G401.6 (cell line): ENCODE data around the gene ATG16L1.

Experiments used
- FAIRE-seq: peaks from 2 replicates; lab custom pipeline; 2012; peaks lifted over from hg19 to GRCh38; lab: Jason Lieb, UNC

The ATG16L1 gene

DNA sequence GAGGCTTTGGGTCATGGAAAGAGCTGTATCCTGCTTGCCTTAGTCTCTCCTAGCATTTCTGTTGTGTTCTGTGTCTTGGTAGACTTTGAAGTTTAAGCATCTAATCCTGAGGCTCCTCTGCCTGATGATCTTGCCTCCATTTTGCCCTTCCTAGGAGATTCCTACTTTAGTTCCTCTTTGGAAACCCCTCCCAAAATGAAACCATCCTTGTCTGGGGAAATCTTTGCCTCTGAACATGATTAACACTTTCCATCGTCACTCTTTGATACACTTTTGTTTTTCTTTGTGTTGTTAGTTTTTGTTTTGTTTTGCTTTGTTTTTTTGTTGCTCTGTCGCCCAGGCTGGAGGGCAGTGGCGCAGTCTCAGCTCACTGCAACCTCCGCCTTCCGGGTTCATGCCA, 9.2 kb downstream of the ATG16L1 start:
- no peak for FAIRE-seq

DNA sequence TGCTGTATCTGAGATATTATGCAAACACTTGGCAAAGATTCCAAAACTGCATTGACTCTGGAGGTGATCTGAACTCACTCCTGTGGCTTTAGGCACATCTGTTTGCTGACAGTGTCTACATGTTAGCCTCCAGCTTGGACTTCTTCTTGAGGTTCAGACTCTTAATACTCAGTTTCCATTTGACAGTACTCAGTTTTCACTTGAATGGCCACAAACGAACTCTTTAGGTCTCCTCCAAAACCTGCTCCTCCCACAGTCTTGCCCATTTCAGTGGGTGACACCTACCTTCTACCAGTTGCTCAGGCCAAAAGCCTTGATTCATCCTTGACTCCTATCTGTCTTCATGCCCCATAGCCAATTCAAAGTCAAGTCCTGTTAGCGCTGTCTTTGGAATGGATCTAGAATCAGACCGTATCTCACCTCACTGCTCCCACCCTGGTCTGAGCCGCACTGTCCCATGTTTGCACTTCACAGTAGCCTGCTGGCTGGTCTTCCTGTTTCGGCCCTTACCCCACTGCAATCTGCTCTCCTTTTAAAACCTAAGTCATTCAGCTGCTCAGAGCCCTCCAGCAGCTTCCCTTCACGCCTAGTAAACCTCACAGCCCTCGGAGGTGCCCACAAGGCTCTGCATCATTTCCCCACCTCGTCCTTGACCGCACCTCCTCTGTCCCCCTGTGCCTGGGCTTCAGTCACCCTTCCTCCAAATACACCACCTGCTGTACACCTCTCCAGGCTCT, 10.5 kb downstream of the ATG16L1 start:
- no peak for FAIRE-seq

DNA sequence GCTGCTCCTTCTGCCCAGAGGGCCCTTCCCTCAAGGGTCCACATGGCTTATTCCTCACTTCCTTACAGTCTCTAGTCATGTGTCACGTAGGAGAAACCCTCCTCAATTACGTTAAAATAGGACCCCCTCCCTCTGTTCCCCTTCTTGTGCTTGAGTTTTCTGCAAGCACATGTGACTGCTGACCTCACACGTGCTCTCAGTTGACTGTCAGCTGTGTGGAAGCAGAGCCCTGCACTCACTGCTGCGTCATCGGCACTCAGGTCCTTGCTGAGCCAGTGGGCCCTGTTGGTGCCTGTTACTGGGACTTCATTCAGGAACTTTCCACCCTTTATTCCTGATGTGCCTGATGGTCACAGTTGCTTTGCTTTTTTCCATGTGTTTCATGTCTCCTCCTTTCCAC, 11.1 kb downstream of the ATG16L1 start:
- no peak for FAIRE-seq

DNA sequence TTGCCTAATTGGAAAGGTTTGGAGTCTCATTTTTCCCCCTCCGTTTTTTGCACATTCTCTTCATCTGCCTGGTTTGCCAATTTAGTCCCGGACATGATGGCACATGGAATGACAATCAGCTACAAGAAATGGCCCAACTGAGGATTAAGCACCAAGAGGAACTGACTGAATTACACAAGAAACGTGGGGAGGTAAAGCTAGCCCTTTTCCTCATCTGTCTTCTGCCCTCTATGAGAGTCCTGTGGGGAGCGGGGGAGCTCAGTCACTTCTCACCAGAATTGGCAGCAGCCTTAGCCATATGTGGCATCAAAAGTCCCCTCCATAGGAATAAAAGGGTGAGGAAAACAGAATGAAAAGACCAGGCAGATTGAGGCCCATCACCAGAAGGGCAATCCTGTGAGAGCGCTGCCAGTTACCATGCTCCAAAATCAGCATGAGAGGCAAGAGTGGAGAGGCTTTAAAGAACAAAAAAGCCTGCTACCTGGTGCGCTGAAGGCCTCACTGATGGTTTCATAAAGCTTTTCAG, 11.6 kb downstream of the ATG16L1 start:
- FAIRE-seq, result no peak

DNA sequence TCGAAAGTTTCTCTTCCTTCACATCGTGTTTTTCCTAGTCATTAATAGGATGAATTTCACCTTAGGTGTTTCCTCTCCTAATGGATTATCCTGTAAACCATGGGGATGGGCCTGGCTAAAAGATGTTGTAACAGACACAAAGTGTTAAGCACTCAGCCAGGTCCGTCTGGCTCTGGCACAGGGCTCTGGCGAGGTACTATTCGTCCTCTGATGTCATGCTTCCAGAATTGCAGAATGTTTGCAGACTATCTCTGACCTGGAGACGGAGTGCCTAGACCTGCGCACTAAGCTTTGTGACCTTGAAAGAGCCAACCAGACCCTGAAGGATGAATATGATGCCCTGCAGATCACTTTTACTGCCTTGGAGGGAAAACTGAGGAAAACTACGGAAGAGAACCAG, 13.2 kb downstream of the ATG16L1 start:
- FAIRE-seq, result no peak

DNA sequence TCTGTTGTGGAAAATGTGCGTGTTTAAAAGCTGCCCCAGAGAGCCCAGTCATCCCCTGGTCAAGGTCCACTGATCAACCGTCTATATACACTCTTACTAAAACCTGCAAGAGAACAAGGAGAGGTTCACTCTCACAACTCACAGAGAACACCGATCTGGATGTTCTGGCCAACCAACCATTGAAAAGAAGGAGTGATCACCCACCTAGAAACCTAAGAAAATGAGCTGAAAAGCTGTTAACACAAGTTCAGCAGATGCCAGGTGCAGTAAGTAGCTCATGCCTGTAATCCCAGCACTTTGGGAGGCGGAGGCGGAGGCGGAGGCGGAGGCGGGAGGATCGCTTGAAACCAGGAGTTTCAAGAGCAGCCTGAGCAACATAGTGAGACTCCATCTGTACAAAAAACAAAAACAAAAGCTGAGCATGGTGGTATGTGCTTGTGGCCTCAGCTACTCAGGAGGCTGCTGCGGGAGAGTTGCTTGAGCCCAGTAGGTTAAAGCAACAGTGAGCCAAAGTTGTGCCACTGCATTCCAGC, 14.5 kb downstream of the ATG16L1 start:
- FAIRE-seq, result no peak

DNA sequence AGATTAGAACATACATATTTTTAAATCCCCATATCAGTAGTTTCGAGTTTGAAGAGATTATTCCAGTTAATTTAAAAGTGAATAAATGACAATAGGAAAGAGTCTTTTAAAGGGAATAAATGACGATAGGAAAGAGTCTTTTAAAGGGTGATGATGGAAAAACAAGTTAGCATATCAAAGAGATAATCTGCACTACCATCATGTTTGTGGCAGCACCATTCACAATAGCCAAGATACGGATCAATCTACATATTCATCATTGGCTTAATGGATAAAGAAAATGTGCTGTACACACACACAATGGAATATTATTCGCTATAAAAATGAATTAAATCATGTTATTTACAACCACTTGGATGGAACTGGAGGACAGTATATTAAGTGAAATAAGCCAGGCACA, 15.0 kb downstream of the ATG16L1 start:
- FAIRE-seq, result no peak

DNA sequence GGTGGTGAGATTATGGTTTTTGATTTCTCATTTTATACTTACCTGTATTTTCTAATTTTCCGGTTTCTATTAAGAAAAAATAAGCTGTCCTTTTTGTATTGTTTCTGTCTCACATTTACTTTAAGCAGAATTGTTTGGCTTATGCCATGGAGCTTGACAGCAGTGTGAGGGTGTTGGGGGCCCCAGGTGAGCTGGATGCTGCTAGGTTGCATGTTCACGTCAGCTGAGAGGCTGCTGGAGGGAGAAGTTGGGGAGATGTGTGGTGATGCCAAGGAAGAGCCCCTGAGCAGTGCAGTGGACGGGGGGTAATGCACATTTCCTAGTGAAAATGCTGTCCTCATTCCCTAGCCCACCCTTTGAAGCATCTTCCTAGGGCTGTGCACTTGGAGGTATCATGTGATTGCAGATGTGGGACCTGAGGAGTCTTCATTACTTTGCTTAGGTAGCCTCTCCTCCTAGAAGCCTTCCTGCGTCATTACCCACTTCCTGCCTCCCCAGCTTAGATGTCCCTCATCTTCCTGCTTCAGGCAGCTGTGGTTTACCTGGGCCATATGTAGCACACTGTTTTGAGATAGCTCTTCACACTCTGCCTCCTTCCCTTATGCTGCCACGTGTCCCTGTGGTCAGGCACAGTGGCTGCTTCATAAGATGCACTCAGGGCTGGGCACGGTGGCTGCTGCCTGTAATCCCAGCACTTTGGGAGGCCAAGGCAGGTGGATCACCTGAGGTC, 16.2 kb downstream of the ATG16L1 start:
- FAIRE-seq, result no peak

DNA sequence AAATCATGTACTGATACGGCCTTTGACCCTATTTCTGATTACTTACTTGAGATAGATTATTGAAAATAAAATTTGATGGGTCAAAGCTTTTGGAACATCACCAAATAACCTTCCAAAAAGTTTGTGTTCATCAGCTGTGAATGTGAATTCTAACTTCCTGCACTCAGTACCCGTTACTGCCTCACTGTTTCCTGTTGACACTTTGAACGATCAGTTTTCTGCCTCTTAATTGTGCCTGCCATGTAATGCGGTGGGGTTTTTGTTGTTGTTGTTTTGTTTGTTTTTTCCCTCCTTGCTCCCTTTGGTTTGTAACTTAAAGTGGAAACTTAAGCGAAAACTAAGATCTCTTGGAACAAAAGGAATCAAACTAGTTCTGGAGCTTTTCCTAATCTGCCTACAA, 18.9 kb downstream of the ATG16L1 start:
- no peak for FAIRE-seq

DNA sequence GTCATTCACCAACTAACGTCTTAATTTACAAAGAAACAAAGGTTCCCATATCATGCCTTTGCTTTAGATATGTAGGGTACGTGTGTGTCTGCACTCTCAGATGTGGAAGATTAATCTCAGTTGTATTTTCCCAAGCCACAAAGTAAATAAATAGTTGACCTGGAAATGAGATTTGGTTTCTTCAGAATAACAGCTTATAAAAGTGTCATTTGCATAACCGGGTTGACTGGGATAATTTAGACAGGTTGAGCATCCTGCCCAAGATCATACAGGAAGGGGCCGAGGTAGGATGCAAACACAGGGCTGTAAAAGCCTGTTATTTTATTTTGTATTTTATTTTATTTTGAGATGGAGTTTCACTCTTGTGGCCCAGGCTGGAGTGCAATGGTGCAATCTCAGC, 19.5 kb downstream of the ATG16L1 start:
- FAIRE-seq, result no peak

DNA sequence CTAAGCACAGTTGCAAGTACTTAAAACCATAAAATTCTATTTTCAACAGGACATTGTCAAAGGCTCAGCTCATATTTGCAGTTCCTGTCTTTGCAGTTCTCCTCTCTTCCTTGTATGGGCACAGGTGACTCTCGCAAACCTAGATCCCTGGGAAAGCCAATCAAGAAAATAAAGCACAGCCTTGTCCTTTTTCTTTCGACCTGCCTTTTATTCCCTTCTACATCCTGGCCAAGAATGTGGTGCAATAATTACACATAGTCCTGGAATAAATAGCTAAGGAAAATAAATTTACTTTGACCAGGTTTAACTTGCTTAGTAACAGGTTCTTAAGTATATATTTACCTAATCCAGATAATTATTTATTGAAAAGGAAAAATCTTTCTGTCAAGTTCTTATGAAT, 20.2 kb downstream of the ATG16L1 start:
- FAIRE-seq, result no peak

DNA sequence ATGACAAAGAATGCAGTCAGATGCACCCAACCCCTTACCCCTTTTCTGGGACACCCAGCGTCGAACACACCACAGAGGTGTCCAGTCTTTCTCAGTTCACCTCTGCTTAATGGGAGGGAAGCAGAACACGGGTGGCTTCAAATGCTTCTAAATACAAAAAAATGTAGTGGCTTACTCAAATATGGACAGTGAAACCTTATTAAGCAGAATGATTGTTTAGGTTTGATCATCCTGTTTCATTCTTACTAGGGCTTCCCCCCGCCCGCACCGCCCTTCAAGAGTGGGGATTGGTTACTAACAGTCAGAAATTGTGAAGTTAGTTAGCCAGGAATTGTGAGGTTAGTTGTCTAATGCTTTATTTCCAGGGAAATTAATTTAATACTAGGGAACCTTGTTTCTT, 21.6 kb downstream of the ATG16L1 start:
- no peak for FAIRE-seq

DNA sequence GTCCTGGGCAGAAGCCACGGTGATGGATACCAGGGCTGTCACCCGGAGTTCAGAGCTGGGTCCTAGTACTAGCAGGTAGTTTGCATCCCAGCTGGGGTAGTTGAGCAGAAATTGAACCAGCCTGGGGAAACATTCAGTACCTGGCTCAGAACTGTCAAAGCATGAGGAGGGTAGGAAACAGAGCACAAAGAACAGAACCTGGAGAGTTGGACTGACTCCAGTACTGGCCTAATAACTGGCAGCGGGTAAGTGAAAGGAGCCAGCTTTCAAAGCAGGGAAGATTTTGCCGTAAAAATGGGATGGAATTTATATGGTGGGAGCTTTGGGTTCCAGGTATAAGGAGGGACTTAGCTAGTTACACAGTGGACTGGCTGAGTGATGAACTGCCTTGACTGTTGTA, 23.8 kb downstream of the ATG16L1 start:
- no peak for FAIRE-seq

DNA sequence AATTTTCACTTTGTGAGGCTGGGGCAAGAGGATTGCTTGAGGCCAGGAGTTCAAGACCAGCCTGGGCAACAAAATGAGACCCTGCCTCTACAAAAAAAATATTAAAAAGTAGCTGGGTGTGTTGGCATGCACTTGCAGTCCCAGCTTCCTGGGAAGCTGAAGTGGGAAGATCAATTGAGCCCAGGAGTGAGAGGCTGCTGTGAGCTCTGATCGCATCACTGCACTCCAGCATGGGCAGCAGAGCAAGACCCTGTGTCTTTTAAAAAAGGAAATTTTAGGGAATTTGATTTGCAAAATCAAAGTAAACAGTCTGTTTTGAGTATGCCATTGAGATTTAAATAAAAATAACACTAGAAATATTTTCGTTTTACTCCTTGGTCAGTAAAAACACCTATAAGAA, 27.4 kb downstream of the ATG16L1 start:
- FAIRE-seq, result no peak

DNA sequence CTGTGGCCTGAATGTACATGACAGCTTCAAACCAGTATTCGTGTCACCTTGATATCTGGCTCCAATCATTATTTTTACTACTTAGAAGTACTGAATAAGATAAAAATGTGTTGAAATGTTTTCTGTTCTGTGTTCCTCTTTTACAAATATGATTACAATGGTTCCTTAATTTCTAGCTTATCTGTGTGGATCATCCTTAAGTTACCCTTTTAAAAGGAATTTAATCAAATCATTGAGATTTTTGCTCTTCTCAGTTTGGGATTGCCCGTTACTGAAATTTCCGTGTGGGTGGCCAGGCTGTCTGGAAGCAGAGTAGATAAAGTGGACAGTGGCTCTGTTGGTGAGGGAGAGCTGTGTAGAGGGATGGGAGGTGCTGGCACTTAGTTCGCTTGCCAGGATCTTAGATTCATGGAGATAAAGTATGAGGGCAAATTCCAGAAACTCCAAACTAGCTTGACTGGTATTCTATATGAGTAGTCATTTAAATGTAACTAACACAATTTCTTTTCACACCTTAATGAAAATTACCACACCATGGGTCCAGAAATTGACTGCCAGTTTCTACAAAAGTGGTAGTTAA, 28.7 kb downstream of the ATG16L1 start:
- FAIRE-seq, result no peak

DNA sequence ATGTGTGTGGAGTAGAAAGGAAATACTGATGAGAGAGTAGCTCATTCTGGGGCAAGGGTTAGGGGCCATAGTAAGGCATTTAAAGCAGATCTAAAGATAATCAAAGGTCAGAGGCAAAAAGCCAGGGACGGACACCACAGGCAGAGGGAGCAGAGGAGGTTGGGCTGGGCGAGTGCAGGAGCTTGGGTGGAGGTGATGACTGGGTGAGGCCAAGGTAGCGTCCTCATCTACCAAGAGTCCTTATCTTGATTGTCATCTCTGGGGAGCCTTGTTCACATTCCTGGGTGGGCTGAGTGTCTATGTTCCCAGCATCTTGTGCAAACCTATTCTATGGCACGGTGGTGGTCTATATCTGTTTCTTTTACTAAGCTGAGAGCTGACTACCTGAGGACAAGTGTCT, 30.1 kb downstream of the ATG16L1 start:
- FAIRE-seq, result no peak

DNA sequence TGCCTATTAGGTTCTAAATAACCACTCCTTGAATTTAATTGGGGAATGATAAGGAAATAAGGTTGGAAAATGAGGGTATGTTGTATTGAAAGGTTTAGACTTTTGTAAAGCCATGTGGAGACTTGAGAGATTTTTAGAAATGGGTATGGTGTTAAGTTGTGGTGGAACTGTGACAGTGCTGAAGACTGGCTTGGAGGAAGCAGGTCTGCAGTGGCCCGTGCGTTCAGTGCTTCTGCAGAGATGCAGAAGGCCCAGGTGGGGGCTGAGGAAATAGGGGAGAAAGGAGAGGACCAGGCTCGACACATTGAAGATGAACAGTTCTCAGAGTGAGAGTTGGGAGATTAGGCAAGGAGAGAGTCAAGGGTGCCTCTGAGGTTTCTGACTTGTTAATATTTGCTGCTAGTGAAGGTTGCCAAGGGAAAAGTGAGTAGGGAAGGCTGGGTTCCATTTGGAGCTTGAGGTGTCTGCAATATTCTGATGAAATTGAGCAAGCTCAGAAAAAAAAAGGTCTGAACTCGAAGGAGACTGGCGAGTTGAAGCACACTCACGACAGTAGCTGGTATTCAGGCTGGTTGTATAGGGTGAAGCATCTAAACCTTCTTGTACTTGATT, 30.6 kb downstream of the ATG16L1 start:
- no peak for FAIRE-seq

DNA sequence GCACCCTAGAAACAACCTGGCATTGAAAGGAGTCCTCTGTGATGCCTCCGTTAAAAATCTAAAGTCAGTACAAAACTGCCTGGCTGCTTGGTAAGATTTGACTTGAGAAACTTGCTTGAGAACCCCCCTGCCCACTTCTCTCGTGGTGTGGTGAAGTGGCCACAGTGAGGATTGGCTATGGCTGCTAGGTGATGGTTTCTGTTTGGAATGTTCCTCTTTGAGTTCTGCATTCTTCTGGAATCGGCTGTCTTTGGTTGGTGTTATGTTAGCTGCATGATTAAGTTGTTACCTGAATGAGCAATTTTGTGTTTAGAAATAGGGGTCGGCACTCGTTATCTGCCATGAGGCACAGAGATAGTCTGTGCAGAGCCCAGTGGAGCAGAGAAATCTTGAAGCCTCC, 34.4 kb downstream of the ATG16L1 start:
- FAIRE-seq, result no peak

DNA sequence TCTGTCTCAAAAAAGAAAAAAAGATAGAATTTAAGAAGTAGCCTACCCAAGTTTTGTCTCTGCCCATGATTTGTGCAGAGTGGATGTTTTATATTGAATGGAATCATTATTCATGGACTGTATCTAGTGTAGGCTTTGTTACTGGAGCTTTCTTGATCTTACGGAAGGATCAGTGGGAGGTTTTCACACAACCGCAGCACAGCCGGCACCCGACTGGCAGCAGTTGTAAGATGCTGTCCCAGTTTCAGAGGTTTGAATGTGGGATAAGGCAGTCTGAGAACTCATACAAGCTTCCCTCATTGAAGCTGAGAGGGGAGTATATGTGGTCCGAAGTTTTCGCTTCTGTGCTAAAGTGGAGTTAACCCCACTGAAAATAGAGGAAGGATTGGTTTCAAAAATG, 36.4 kb downstream of the ATG16L1 start:
- FAIRE-seq, result no peak

DNA sequence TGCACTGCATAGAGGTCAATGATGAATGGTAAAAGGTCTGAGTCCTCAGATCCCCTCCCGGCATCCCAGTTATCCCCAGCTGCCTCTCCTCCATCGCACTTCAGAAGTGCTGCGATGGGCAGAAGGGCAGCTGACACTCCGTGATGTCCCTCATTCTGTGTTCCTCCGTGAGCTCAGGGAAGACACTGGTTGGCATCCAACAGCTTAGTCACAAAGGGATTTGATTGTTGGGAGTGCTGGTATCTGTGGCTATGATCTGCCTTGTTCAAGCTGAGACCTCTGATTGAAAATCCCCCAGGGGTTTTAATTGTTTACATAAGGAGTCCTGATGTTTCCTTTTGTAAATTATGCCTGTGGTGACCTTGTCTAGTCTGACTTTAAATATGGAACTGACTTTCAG, 37.2 kb downstream of the ATG16L1 start:
- FAIRE-seq, result no peak

DNA sequence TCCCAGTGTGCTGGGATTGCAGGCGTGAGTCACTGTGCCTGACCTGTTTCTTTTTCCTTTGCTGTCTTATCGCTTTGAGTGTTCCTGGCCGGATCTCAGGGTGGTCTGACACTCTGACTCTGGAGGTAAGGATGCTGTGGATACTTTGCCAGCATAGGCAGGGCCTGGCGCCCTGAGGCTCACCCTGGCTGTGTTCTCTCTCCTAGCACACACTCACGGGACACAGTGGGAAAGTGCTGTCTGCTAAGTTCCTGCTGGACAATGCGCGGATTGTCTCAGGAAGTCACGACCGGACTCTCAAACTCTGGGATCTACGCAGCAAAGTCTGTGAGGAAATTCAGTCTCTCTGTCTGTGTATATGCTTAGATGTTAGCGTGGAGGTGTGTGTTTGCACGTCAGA, 38.2 kb downstream of the ATG16L1 start:
- FAIRE-seq, result no peak

DNA sequence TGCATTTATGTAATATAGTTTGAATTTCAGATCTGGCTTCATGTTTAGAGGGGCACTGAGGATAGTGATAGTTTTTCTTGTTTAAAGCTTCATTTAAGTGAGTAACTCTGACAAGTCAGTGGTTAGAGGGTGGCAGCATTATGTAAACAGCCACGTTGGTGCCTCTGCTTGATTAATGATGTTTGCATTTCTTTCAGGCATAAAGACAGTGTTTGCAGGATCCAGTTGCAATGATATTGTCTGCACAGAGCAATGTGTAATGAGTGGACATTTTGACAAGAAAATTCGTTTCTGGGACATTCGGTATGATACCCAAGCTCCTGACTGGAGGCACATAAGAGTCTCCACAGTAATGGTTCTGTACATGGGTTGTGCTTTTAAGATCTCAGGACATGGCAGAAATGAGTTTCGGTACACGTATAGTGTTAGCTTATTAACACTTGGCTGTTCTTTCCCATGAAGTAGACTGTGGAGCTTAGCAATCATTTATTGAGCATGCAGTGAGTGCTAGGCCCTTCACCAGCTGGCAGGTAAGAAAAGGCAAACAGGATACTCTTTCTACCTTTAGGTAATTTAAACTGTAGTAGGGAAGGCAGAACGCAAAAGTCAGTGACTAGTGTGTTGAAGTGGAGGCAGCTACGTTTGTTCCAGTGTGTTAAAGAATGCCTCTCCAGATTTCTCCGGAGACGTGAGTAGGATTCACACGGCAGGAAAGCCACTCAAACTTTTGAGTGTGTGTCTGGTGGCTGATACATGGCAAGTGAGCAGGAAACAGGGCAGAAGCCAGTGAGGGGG, 38.8 kb downstream of the ATG16L1 start:
- no peak for FAIRE-seq
